Mesendoderm (in vitro differentiated cells): ENCODE results near the gene PLEKHG1.

Experiments
- DNase-seq: peaks from one replicate; pipeline ENCODE4 v3.0.0; 2013
- H2AK5ac ChIP-seq: 2 replicates; pipeline ENCODE4 v1.6.1; 2013; ENCODE audit warnings: low read length, inconsistent platforms
- H2BK120ac ChIP-seq: 2 replicates; pipeline ENCODE4 v1.6.1; 2013; ENCODE audit warnings: low read depth, mild to moderate bottlenecking, low read length, moderate library complexity, mixed read lengths
- H2BK15ac ChIP-seq: replicated peaks from 2 replicates; pipeline ENCODE4 v1.6.1; 2013; ENCODE audit warnings: low read depth, mild to moderate bottlenecking, moderate library complexity
- H2BK5ac ChIP-seq: 2 replicates; pipeline ENCODE4 v1.6.1; 2013; ENCODE audit warnings: low read length, inconsistent platforms
- H3K18ac ChIP-seq: 2 replicates; pipeline ENCODE4 v1.6.1; 2013; ENCODE audit warnings: mild to moderate bottlenecking, low read length, mixed read lengths
- H3K23ac ChIP-seq: one replicate; pipeline ENCODE4 v1.6.1; 2013; ENCODE audit warnings: low read length
- H3K27ac ChIP-seq: 2 replicates; pipeline ENCODE4 v1.5.1; 2013; ENCODE audit warnings: low read depth, mild to moderate bottlenecking, inconsistent platforms, low read length, moderate library complexity
- H3K27me3 ChIP-seq: 2 replicates; pipeline ENCODE4 v1.6.1; 2013; ENCODE audit warnings: low read length, control low read depth, mild to moderate bottlenecking, inconsistent platforms; ENCODE audit not compliant: insufficient read depth, poor library complexity
- H3K36me3 ChIP-seq: 2 replicates; pipeline ENCODE4 v1.6.1; 2013; ENCODE audit warnings: low read length, inconsistent platforms; ENCODE audit not compliant: control insufficient read depth, insufficient read depth
- H3K4ac ChIP-seq: one replicate; pipeline ENCODE4 v1.6.1; 2013; ENCODE audit warnings: low read depth, mild to moderate bottlenecking, low read length, moderate library complexity
- H3K4me1 ChIP-seq: 2 replicates; pipeline ENCODE4 v1.6.1; 2013; ENCODE audit warnings: low read depth, low read length, inconsistent platforms; ENCODE audit not compliant: control insufficient read depth
- H3K4me2 ChIP-seq: 2 replicates; pipeline ENCODE4 v1.6.1; 2013; ENCODE audit warnings: low read length
- H3K4me3 ChIP-seq: 2 replicates; pipeline ENCODE4 v1.5.1; 2013; ENCODE audit warnings: mild to moderate bottlenecking, low read length
- H3K56ac ChIP-seq: one replicate; pipeline ENCODE4 v1.6.1; 2013; ENCODE audit warnings: low read length
- H3K79me1 ChIP-seq: 2 replicates; pipeline ENCODE4 v1.6.1; 2013; ENCODE audit warnings: low read length, inconsistent platforms
- H3K79me2 ChIP-seq: 2 replicates; pipeline ENCODE4 v1.6.1; 2013; ENCODE audit warnings: mild to moderate bottlenecking, low read length; ENCODE audit not compliant: control insufficient read depth, insufficient read depth
- H3K9ac ChIP-seq: 2 replicates; pipeline ENCODE4 v1.6.1; 2013; ENCODE audit warnings: low read length, inconsistent platforms
- H4K5ac ChIP-seq: one replicate; pipeline ENCODE4 v1.6.1; 2013; ENCODE audit warnings: low read length
- H4K8ac ChIP-seq: one replicate; pipeline ENCODE4 v1.6.1; 2013; ENCODE audit warnings: low read depth, mild to moderate bottlenecking, control low read depth, low read length, moderate library complexity
- WGBS: extraction: QIAGEN DNeasy Blood & Tissue Kit; methylation state at CpG from one replicate; pipeline ENCODE4 v1.1.7; 2013; ENCODE audit warnings: low lambda C conversion rate, missing lambda C conversion rate; ENCODE audit not compliant: insufficient coverage; ENCODE audit errors: extremely low coverage; 5-methylcytosine and 5-hydroxymethylcytosine counted together

Gene PLEKHG1

DNA sequence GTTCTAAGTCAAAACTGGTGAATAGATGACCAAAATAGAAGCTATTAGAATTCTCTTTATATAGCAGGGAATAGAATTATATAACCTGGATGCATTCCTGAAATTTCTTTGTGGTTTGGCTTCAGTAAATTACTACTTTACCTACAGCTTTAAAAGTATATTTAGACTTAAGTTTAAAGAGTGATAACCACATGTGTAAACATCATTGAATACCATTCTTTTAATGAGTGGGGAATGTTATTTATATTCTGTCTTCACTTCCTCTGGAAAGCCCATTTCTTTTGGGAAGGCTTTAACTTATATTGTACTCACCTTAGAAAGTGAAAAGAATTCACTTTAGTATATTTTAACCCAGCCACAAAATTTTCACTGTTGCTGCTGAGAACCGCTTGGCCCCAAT lies 39.1 kb downstream of the PLEKHG1 start:
- H3K9ac ChIP-seq, result no peak overlapping the region
- no peak overlapping the region for H3K18ac ChIP-seq
- H3K56ac ChIP-seq, result no peak overlapping the region
- H3K79me2 ChIP-seq, result no peaks in the 10 kb centered on the region
- H3K79me1 ChIP-seq, result no peaks in the 10 kb centered on the region
- H3K23ac ChIP-seq, result no peak overlapping the region
- no peak for DNase-seq
- H2BK15ac ChIP-seq, result no peak overlapping the region
- no peak overlapping the region for H3K4me2 ChIP-seq
- H4K5ac ChIP-seq, result no peak overlapping the region
- no peak overlapping the region for H3K4ac ChIP-seq
- no peak overlapping the region for H2BK5ac ChIP-seq
- no peak overlapping the region for H2AK5ac ChIP-seq
- no peaks in the 10 kb centered on the region for H3K36me3 ChIP-seq
- no peak overlapping the region for H3K4me3 ChIP-seq
- H2BK120ac ChIP-seq, result no peak overlapping the region
- no peaks in the 10 kb centered on the region for H3K27me3 ChIP-seq
- H3K27ac ChIP-seq, result no peak overlapping the region
- no peaks in the 10 kb centered on the region for H3K4me1 ChIP-seq
- no peak overlapping the region for H4K8ac ChIP-seq
- no CpG with 5 or more reads among the region's 1 CpG for WGBS

DNA sequence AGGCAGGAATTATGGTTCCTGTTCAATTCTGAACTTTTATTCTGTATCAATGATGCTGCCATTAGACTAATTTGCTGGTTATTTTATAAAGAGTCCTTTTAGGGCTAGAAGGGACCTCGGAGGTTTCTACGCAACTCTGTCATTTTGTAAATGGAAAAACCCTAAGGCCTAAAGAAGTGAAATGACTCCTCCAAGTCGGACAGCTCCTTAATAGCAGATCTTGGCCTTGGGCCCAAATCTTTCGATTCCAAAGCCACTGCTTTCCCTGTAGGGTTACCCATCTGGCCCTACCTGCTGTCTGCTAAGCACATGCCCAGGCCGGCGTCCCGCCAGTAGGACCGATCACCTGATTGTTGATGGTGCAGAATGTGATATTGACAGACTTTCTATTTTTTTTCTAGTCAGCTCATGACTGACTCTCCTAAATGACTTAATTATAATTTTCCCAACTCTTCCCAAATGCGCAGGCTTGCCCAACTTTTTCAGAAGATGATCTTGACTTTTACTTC lies 40.2 kb downstream of the PLEKHG1 start:
- DNase-seq, result no peak
- no peak overlapping the region for H3K9ac ChIP-seq
- H3K23ac ChIP-seq, result no peak overlapping the region
- H3K4me1 ChIP-seq, result no peaks in the 10 kb centered on the region
- no peak overlapping the region for H4K8ac ChIP-seq
- no peak overlapping the region for H3K18ac ChIP-seq
- no peak overlapping the region for H2BK15ac ChIP-seq
- no peaks in the 10 kb centered on the region for H3K36me3 ChIP-seq
- H2BK120ac ChIP-seq, result no peak overlapping the region
- H3K27ac ChIP-seq, result no peak overlapping the region
- H3K27me3 ChIP-seq, result no peaks in the 10 kb centered on the region
- no peak overlapping the region for H2AK5ac ChIP-seq
- H2BK5ac ChIP-seq, result no peak overlapping the region
- no peak overlapping the region for H3K4me2 ChIP-seq
- no peaks in the 10 kb centered on the region for H3K79me1 ChIP-seq
- H3K4me3 ChIP-seq, result no peak overlapping the region
- H3K56ac ChIP-seq, result no peak overlapping the region
- no peaks in the 10 kb centered on the region for H3K79me2 ChIP-seq
- no peak overlapping the region for H4K5ac ChIP-seq
- H3K4ac ChIP-seq, result no peak overlapping the region
- WGBS, result no CpG with 5 or more reads among the region's 9 CpGs

DNA sequence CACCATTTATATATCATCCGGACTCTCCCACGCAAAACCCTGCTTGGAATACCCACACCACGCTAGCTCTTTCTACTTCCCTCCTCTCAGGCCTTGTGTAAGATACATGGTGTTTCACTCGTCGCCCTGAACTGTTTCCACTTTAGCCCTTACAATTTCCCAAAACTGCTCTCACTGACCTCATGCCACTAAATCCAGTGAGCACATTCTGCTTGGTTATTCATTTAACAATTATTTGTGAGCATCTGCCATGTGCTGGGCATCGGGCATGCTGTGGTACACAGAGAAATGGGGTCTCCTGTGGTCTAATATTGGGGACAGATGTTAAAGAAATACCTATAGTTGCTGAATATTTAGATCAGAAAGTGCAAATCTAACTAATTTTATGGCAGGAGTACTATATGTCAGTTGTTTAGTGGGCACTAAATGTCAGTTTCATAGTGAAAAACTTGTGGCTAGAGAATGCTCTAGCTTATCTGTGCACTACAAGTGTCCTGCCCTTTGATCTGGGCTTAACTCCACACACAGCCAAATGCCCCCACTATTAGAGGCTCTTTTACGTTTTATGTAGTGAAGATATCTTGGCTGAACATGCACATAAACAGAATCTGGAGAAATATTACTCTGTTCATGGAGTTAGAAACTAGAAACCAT lies 41.0 kb downstream of the PLEKHG1 start:
- H3K9ac ChIP-seq, result no peak overlapping the region
- no peak overlapping the region for H3K4ac ChIP-seq
- no peak overlapping the region for H3K4me2 ChIP-seq
- no peak overlapping the region for H2BK120ac ChIP-seq
- no peaks in the 10 kb centered on the region for H3K4me1 ChIP-seq
- H4K5ac ChIP-seq, result no peak overlapping the region
- H4K8ac ChIP-seq, result no peak overlapping the region
- no peaks in the 10 kb centered on the region for H3K79me2 ChIP-seq
- H2BK15ac ChIP-seq, result no peak overlapping the region
- no peaks in the 10 kb centered on the region for H3K36me3 ChIP-seq
- no peak for DNase-seq
- no peaks in the 10 kb centered on the region for H3K79me1 ChIP-seq
- H2AK5ac ChIP-seq, result no peak overlapping the region
- no peak overlapping the region for H3K27ac ChIP-seq
- WGBS, result no CpG with 5 or more reads among the region's 7 CpGs
- H3K18ac ChIP-seq, result no peak overlapping the region
- no peak overlapping the region for H3K23ac ChIP-seq
- H3K27me3 ChIP-seq, result no peaks in the 10 kb centered on the region
- no peak overlapping the region for H2BK5ac ChIP-seq
- H3K56ac ChIP-seq, result no peak overlapping the region
- H3K4me3 ChIP-seq, result no peak overlapping the region

DNA sequence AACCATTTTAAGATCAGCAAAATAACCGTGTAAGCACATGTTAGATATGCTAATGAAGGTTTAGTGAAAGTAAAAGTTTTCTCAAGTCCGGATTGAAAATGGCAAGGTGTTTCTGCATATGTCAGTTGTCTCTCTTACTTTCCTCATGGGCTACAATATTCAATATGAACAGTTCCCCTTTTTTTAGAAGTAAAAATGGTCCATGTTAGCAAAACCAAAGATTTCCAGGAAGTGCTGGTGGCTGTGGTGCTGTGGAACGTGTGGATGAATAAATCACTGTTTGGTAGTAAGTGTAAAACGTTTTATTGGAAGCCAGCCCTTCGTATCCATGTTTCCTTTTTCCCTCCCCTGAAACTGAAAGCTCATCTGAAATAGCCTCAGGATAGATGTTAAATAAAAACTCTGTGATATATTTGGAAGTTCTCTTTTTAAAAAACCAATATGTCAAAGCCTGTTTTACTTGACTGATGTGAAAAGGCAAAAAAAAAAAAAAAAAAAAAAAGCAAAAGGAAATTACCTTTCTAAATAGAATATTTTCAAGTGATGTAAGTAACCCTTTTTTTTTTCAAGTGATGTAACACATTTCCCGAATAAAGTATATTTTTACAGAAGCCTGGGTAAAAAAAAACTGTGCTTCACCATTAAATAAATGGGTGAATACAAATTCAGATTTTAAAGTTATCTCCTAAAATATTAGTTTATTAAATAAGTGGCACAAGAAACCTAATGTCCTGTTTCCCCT lies 41.9 kb downstream of the PLEKHG1 start:
- no peaks in the 10 kb centered on the region for H3K79me2 ChIP-seq
- H2BK15ac ChIP-seq, result no peak overlapping the region
- H3K56ac ChIP-seq, result no peak overlapping the region
- H2AK5ac ChIP-seq, result no peak overlapping the region
- no peak overlapping the region for H4K8ac ChIP-seq
- H3K4me3 ChIP-seq, result no peak overlapping the region
- H3K27ac ChIP-seq, result no peak overlapping the region
- no peak overlapping the region for H4K5ac ChIP-seq
- no CpG with 5 or more reads among the region's 6 CpGs for WGBS
- no peaks in the 10 kb centered on the region for H3K79me1 ChIP-seq
- H3K9ac ChIP-seq, result no peak overlapping the region
- no peak overlapping the region for H3K18ac ChIP-seq
- DNase-seq, result no peak
- no peaks in the 10 kb centered on the region for H3K27me3 ChIP-seq
- no peaks in the 10 kb centered on the region for H3K4me1 ChIP-seq
- no peaks in the 10 kb centered on the region for H3K36me3 ChIP-seq
- H3K4me2 ChIP-seq, result no peak overlapping the region
- H2BK120ac ChIP-seq, result no peak overlapping the region
- no peak overlapping the region for H2BK5ac ChIP-seq
- H3K4ac ChIP-seq, result no peak overlapping the region
- no peak overlapping the region for H3K23ac ChIP-seq

DNA sequence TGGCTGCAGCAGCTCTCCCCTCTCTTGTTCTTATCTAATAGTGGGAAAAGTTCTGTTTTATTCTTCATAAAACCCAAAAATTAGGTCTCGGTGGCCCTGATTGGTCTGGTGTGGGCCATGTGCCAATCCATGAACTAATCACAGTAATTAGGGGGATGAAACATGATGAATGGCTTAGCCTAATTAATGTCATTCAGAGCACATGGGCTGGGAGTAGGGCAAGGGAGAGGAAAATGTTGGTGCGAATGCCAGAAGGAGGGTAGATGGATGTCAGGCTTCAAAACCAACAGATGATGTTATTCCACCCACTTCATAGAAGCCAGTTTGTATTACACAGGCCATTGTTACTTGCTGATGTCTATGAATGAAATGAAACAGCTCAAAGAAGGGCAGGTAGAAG lies 46.5 kb downstream of the PLEKHG1 start:
- Histone ChIP-seq H3K56ac (no peak overlapping the region), H3K79me2 (no peaks in the 10 kb centered on the region), H3K4me3 (no peak overlapping the region), H3K27me3 (no peaks in the 10 kb centered on the region), H2BK120ac (no peak overlapping the region), H2AK5ac (no peak overlapping the region), H3K79me1 (no peaks in the 10 kb centered on the region), H3K27ac (no peak overlapping the region), H2BK5ac (no peak overlapping the region), H3K36me3 (no peaks in the 10 kb centered on the region), H3K9ac (no peak overlapping the region), H2BK15ac (no peak overlapping the region), H4K8ac (no peak overlapping the region), H3K23ac (no peak overlapping the region), H3K4ac (no peak overlapping the region), H4K5ac (no peak overlapping the region), H3K18ac (no peak overlapping the region), H3K4me1 (no peaks in the 10 kb centered on the region), H3K4me2 (no peak overlapping the region)
- DNase-seq, result no peak
- WGBS, result no CpG with 5 or more reads among the region's 2 CpGs
